ENCODE results near the gene EPHX1. TPM values are rescaled to one million over a fixed set of nuclear protein-coding genes. Genes with fewer than 3 reads are reported as not detected.

The EPHX1 gene
- total RNA-seq, 1 experiment from 2014 or later: 35.8 TPM

- ChIA-PET POLR2A (interaction anchor here (0.7 to 3.0 kb wide), 7 partner anchors 10 to 77 kb away, joined by 3 to 22 read pairs (median 3); partner anchors contain the start of gene SRP9), CTCF (interaction anchor here (0.6 to 6.3 kb wide), 44 partner anchors 9 to 527 kb away, joined by 3 to 58 read pairs (median 5); partner anchors contain the start of genes ENAH, SRP9 and TMEM63A)
- TF ChIP-seq CTCF (IDR thresholded peaks at IDR 0.05; ENCODE audit: unreplicated experiment): peak; percentile 97
- peak; percentile 95 for DNase-seq (ENCODE audit: unreplicated experiment)
- H3K27me3 Mint-ChIP-seq (ENCODE audit: insufficient read depth, unreplicated experiment): no peaks in the 10 kb centered on the region
- H3K9me3 Mint-ChIP-seq (ENCODE audit: unreplicated experiment): no peaks in the 10 kb centered on the region
- no TSS peak for BruUV-seq (replicated peaks)
- H3K4me3 Mint-ChIP-seq (ENCODE audit: unreplicated experiment): no peak overlapping the region
- H3K36me3 Mint-ChIP-seq (ENCODE audit: insufficient read depth, unreplicated experiment): peaks cover 42% of the 10 kb centered on the region
- intact Hi-C loops (cut with micrococcal nuclease): loop anchor here (1.0 to 5.0 kb wide), 6 partner anchors 68 to 370 kb away; partner anchors contain the start of genes ENAH and SRP9
- no peaks in the 10 kb centered on the region for H3K4me1 Mint-ChIP-seq (ENCODE audit: insufficient read depth, unreplicated experiment)
- H3K27ac Mint-ChIP-seq (ENCODE audit: low read depth, unreplicated experiment): no peak overlapping the region
These were observed 35.8 kb downstream of the EPHX1 start for GRCh38 chr1:225845571-225846259.

GRCh38 chr1:225846331-225847310 lies 36.7 kb downstream of the EPHX1 start:
- Mint-ChIP-seq H3K27ac (ENCODE audit: low read depth, unreplicated experiment) (no peak overlapping the region), H3K4me3 (ENCODE audit: unreplicated experiment) (no peak overlapping the region), H3K9me3 (ENCODE audit: unreplicated experiment) (no peaks in the 10 kb centered on the region), H3K27me3 (ENCODE audit: insufficient read depth, unreplicated experiment) (no peaks in the 10 kb centered on the region), H3K36me3 (ENCODE audit: insufficient read depth, unreplicated experiment) (peaks cover 42% of the 10 kb centered on the region), H3K4me1 (ENCODE audit: insufficient read depth, unreplicated experiment) (no peaks in the 10 kb centered on the region)
- TF ChIP-seq CTCF (IDR thresholded peaks at IDR 0.05; ENCODE audit: unreplicated experiment): no peak
- DNase-seq (ENCODE audit: unreplicated experiment): no peak
- CTCF ChIA-PET: interaction anchor here (0.5 to 6.3 kb wide), 39 partner anchors 9 to 1202 kb away, joined by 3 to 58 read pairs (median 5); partner anchors contain the start of genes ENAH, SRP9 and TMEM63A
- no TSS peak for BruUV-seq (replicated peaks)
- POLR2A ChIA-PET: interaction anchor here (0.7 to 3.0 kb wide), 7 partner anchors 28 to 369 kb away, joined by 3 to 22 read pairs (median 3); partner anchors contain the start of gene SRP9
- intact Hi-C loops (cut with micrococcal nuclease): loop anchor here (1.0 to 5.0 kb wide), 3 partner anchors 69 to 289 kb away; partner anchors contain the start of gene SRP9

- POLR2A ChIA-PET: interaction anchor here (0.7 to 3.0 kb wide), 2 partner anchors 69 to 370 kb away, joined by 3 to 22 read pairs; partner anchors contain the start of gene SRP9
- H3K4me1 Mint-ChIP-seq (ENCODE audit: insufficient read depth, unreplicated experiment): no peaks in the 10 kb centered on the region
- H3K27me3 Mint-ChIP-seq (ENCODE audit: insufficient read depth, unreplicated experiment): no peaks in the 10 kb centered on the region
- BruUV-seq (replicated peaks): no TSS peak
- DNase-seq (ENCODE audit: unreplicated experiment): no peak
- CTCF ChIA-PET: interaction anchor here (0.9 to 6.3 kb wide), 7 partner anchors 10 to 374 kb away, joined by 3 to 58 read pairs (median 5); partner anchors contain the start of gene SRP9
- H3K9me3 Mint-ChIP-seq (ENCODE audit: unreplicated experiment): no peaks in the 10 kb centered on the region
- peaks cover 36% of the 10 kb centered on the region for H3K36me3 Mint-ChIP-seq (ENCODE audit: insufficient read depth, unreplicated experiment)
- no peak overlapping the region for H3K4me3 Mint-ChIP-seq (ENCODE audit: unreplicated experiment)
- TF ChIP-seq CTCF (IDR thresholded peaks at IDR 0.05; ENCODE audit: unreplicated experiment): no peak
- intact Hi-C loops (cut with micrococcal nuclease): loop anchor here (5.0 kb wide), 2 partner anchors 130 to 290 kb away; no protein-coding TSS in a partner anchor
- no peak overlapping the region for H3K27ac Mint-ChIP-seq (ENCODE audit: low read depth, unreplicated experiment)
These were observed 37.7 kb downstream of the EPHX1 start for GRCh38 chr1:225847610-225848009.

All from MCF 10A (cell line).